GM19397 (cell line): Measurements from ENCODE around the gene ADCY2.

ENCODE experiments used
- ATAC-seq: cut with Tn5 transposase; IDR thresholded peaks from one replicate; pipeline ENCODE4 v1.9.1; 2021; ENCODE audit warnings: mild to moderate bottlenecking, moderate library complexity; ENCODE audit not compliant: unreplicated experiment

The ADCY2 gene

GRCh38 chr5:7436521-7436920 lies 40.6 kb downstream of the ADCY2 start:
- ATAC-seq = no peak

DNA sequence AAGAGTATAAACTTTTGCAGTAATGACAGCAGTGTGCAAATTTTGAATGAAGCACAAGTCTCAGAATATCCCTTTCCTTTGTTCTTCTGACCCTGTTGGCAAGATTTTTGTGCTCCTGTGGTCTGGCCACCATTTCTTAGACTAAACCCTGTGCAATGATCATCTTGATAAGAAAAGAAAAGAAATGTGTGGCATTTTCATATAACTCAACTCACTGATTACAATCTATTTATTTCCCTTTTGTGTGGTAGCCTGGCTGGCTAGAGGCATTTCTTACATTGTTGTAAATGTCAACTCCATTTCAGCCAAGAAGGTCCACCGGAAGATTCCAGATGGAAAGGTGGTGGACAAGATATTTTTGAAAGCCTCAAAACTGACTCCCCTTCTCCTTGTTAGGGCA lies 41.9 kb downstream of the ADCY2 start:
- no peak for ATAC-seq

DNA sequence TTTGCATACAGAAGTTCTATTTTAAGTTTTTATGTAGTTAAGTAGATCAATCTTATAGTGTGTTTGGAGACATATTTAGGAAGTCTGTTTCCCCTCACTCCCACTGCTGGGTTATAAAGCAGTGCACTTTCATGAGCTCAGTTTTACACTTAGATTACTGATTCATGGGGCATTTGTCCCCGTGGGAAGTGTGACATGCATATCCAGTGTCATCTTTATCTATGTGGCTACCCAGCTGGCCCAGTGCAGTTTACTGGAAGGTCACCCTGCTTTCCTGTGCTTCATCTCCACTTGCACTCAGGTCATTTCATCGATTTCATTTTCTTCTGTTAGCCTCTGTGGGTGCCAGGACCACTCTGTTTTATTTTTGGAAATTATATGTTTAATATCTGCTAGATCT lies 49.1 kb downstream of the ADCY2 start:
- ATAC-seq = no peak

- no peak for ATAC-seq
Observed at GRCh38 chr5:7445831-7446230, 49.9 kb downstream of the ADCY2 start.

GRCh38 chr5:7446913-7447312 lies 51.0 kb downstream of the ADCY2 start:
- ATAC-seq = no peak

- no peak for ATAC-seq
Observed at GRCh38 chr5:7453947-7454346, 58.0 kb downstream of the ADCY2 start.

GRCh38 chr5:7456206-7456605 lies 60.3 kb downstream of the ADCY2 start:
- ATAC-seq = no peak

GRCh38 chr5:7461371-7461770 lies 65.4 kb downstream of the ADCY2 start:
- ATAC-seq = no peak

GRCh38 chr5:7462758-7463157 lies 66.8 kb downstream of the ADCY2 start:
- no peak for ATAC-seq

GRCh38 chr5:7464182-7464581 lies 68.2 kb downstream of the ADCY2 start:
- ATAC-seq = no peak

DNA sequence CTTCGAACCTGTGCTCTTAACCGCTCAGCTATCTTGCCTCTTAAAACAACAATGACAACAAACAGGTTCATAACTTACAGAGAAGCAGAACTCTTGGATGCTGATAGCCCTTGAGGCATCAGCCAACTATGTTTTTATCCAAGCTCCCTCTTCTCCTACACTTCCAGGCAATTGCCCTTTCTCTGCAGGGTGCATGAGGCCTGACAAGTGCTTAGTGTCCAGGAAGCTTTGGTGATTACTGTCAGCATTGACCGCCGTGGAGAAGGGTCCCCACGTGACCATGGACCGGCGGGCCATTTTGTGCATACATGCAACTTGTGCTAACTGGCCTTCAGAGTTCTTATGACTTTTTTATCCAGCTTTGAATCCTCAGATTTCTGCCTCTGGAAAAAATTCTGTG lies 71.2 kb downstream of the ADCY2 start:
- no peak for ATAC-seq

DNA sequence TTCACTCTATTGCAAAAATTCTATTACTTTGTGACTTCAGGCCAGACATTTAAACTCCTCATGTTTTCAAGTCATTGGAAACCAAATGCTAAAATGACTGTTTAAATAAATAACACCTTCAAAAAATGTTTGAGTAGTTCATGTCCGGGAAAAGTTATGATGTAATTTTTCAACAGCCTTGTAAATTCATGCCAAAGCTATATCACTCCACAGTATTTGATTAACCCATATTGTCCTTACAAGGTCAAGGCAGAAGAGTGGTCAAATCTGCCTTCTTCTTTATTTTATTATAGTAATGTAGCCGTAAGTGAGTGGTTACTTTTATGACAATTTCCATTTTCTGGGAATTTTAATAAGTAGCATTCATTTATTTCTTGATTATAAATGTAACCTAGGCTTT lies 72.8 kb downstream of the ADCY2 start:
- no peak for ATAC-seq

DNA sequence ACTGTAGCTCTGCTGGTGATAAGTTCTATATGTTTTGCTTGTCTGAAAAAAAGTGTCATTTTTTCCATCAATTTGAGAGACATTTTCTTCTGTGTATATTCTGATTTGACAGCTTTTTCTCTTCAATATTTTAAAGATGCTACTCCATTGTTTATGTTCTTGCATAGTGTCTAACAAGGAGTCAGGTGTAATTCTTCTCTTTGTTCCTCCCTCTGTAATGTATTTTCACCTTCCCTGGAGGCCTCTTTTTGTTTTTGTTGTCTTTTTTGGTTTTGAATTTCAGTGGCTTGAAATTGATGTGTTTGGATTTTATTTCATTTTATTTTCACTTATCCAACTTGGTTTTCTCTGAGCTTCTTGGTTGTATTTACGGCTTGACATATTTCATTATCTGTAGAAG lies 75.8 kb downstream of the ADCY2 start:
- ATAC-seq = no peak

DNA sequence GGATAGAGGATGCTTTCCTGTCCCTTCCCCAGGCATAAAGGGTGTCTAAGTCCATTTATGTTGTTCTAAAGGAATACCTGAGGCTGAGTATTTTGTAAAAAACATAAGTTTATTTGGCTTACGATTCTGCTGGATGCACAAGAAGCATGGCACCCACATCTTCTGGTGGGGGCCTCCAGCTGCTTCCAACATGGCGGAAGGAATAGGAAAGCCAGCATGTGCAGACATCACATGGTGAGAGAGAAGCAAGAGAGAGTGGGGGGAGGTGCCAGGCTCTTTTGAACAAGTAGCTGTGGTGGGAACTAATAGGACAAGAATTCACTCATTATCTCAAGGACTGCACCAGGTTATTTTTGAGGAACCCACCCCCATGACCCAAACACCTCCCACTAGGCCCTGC lies 77.2 kb downstream of the ADCY2 start:
- ATAC-seq = no peak

- no peak for ATAC-seq
Observed at GRCh38 chr5:7473668-7474215, 77.8 kb downstream of the ADCY2 start.

DNA sequence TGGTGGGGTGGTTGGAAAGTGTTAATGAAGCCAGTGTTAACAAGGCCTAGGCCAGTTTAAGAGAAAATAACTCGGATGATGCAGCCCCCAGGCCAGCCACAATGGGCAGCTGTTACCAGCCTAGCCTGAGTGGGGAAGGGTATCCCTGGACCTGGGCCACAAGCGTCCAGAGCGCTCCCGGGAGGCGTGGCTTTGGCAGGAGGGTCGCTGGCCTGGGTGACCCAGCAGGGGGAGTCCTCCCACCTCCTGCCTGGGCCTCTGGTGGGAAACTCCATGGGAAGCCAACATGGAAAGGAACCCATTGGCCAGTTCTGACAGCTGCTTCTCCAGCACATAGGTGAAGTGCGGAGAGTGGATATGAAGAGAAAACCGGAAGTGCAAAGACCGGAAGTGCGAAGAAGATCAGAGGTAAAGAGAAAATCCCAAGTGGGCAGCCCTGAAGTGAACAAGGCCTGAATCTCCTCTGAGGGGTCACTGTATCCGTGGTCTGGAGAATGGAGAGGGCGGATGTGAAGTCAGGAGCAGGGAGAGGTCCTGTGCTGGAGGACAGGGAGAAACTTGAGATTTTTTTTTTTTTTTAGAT lies 79.0 kb downstream of the ADCY2 start:
- no peak for ATAC-seq

- ATAC-seq = no peak
Observed at GRCh38 chr5:7478459-7478858, 82.5 kb downstream of the ADCY2 start.

GRCh38 chr5:7488734-7489133 lies 92.8 kb downstream of the ADCY2 start:
- no peak for ATAC-seq

GRCh38 chr5:7492371-7492770 lies 96.4 kb downstream of the ADCY2 start:
- ATAC-seq = no peak

- no peak for ATAC-seq
Observed at GRCh38 chr5:7493081-7493480, 97.1 kb downstream of the ADCY2 start.

DNA sequence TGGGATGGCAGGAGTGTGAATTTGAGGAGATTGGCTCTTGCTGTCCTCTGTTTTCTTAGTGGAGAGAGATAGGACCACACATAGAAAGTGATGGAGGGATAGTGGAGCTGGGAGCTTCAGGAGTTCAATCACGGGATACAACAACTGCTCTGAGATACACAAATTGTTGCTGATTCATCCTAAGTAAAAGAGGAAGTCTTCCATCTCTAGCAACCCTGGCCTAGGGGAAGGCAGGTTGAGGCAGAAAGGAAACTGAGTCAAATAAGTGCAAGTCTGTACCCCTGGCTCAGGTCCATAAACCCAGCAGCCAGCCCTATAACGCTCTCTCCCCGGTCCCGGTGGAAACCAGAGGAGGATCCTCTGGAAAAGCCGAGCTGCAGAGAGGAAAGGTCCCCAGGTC lies 97.7 kb downstream of the ADCY2 start:
- no peak for ATAC-seq

DNA sequence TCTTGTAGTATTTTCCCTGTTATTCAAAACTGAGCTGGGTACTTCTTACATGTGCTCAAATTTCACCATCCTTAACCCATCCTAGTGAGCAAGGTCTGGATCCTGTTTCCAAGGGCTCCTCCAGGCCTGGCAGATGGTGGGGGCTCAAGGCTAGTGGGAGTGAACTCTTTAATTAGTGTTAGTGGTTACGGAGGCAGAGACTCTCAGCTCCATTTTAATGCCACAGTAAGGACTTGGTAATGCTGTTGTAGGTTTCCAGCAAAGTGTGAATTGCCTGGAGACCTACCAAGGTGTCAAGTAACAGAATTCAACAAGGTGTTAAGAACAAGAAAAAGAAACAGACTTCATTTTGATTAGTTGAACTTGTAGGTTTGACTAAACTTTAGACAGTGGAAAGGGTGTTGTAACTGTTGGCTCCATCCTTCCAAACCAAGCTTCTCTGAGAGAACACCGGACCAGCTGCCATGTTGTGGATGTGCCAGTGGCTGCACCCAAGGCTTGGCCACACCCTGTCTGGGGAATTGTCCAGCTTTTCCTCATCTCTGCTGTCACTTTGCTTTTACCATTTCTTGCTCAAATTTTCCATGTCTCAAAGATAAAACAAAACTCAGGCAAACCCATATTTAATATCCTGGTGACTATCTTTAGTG lies 98.7 kb downstream of the ADCY2 start:
- ATAC-seq = no peak

DNA sequence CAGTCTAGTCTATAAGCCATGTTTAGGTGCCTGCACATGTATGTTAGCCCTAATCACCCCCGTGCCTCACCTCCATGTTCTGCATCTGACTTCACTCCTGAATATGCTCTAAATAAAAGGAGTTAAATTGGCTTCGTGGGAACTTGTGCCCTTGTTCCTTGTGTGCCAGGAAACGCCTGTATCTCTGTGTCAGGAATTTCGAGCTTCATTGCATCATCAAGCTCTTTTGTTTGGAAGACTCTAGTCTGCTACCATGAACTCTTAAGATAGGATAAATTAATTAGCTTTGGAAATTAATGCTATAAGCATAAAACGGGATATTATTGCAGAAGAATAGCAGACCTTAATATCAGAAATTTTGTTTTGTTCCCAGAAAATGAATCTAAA lies 99.2 kb downstream of the ADCY2 start:
- ATAC-seq = no peak
